GM12878 (cell line): ENCODE measurements around the gene ADD1. TPM values are rescaled to one million over a fixed set of nuclear protein-coding genes. Genes with fewer than 3 reads are reported as not detected.

Experiments
- ATAC-seq: fragments of 200-7000 bp; cut with Tn5 transposase; 3 replicates; pipeline ENCODE4 v1.9.1; 2020; ENCODE audit warnings: mild to moderate bottlenecking, moderate library complexity
- BruUV-seq: library from RNA; stranded (reverse); fragments of 400-500 nt; replicated peaks from 2 replicates; lab custom pipeline; 2021; lab: Mats Ljungman, UMichigan
- CTCF ChIA-PET: fragments of 300-600 bp; sonication (Branson Sonifier 250); formaldehyde crosslinking; extraction: SDS; loops from one replicate; lab custom pipeline; 2021; ENCODE audit warnings: inconsistent platforms; lab: Yijun Ruan, JAX
- POLR2A ChIA-PET: fragments of 350-600 bp; formaldehyde crosslinking; extraction: SDS; loops from one replicate; lab custom pipeline; 2021; ENCODE audit warnings: inconsistent platforms; lab: Charles Lee
- RAD21 ChIA-PET: fragments of 300-600 bp; sonication (Branson Sonifier 250); formaldehyde crosslinking; loops from one replicate; lab custom pipeline; 2023; ENCODE audit warnings: antibody characterized with exemption; ENCODE audit not compliant: unreplicated experiment; lab: Charles Lee
- SMC1A ChIA-PET: fragments of 300-600 bp; sonication (Branson Sonifier 250); formaldehyde crosslinking; loops from one replicate; lab custom pipeline; 2023; ENCODE audit not compliant: unreplicated experiment, uncharacterized antibody; lab: Charles Lee
- DNase-seq: peaks from one replicate; pipeline ENCODE4 v3.0.0-alpha.2; 2011; ENCODE audit warnings: low read depth, low spot score
- FAIRE-seq: peaks from 3 replicates; lab custom pipeline; 2011; peaks lifted over from hg19 to GRCh38; lab: Jason Lieb, UNC
- H2AFZ ChIP-seq: 2 replicates; pipeline ENCODE4 v1.6.0; 2011; ENCODE audit warnings: low read depth, low read length, control low read depth; ENCODE audit not compliant: control insufficient read depth
- H3K27ac ChIP-seq: 2 replicates; pipeline ENCODE4 v1.5.1; 2011; ENCODE audit warnings: control low read depth; ENCODE audit not compliant: control insufficient read depth, insufficient read depth
- H3K27me3 ChIP-seq, 2 experiments: replicated peaks in 1 of 2; 2 replicates each; pipeline versions ENCODE4 v1.6.0 to v1.6.1; 2011; ENCODE audit warnings: low read length in 1 of 2; ENCODE audit not compliant: control insufficient read depth in 2 of 2, insufficient read depth in 2 of 2
- H3K36me3 ChIP-seq, 2 experiments: 2 replicates each; pipeline ENCODE4 v1.5.1; 2011; ENCODE audit warnings: low read length in 1 of 2; ENCODE audit not compliant: control insufficient read depth in 2 of 2, insufficient read depth in 2 of 2
- H3K4me1 ChIP-seq: 2 replicates; pipeline ENCODE4 v1.6.1; 2011; ENCODE audit warnings: mild to moderate bottlenecking, low read length, moderate library complexity, mixed read lengths; ENCODE audit not compliant: control insufficient read depth, insufficient read depth
- H3K4me2 ChIP-seq: 2 replicates; pipeline ENCODE4 v1.6.0; 2011; ENCODE audit warnings: control low read depth; ENCODE audit not compliant: control insufficient read depth, insufficient read depth
- H3K4me3 ChIP-seq: fragments of 200-600 bp; sonication (generic); 2 replicates; pipeline ENCODE4 v1.5.1; 2016
- H3K79me2 ChIP-seq: 2 replicates; pipeline ENCODE4 v1.6.0; 2011; ENCODE audit warnings: low read length; ENCODE audit not compliant: control insufficient read depth, insufficient read depth
- H3K9ac ChIP-seq: 2 replicates; pipeline ENCODE4 v1.8.0; 2011; ENCODE audit warnings: low read length, control low read depth, mixed read lengths; ENCODE audit not compliant: control insufficient read depth, insufficient read depth
- H3K9me3 ChIP-seq: replicated peaks from 3 replicates; pipeline ENCODE4 v1.5.1; 2011; ENCODE audit warnings: mild to moderate bottlenecking, low read length; ENCODE audit not compliant: control insufficient read depth, insufficient read depth
- H4K20me1 ChIP-seq: 2 replicates; pipeline ENCODE4 v1.6.0; 2011; ENCODE audit not compliant: control insufficient read depth, insufficient read depth
- FOXK2 ChIP-seq: fragments of 450-650 bp; IDR thresholded peaks from 2 replicates; pipeline ENCODE4 v1.6.1; 2017; ENCODE audit warnings: mild to moderate bottlenecking, moderate library complexity
- JUND ChIP-seq: IDR thresholded peaks from 2 replicates; pipeline ENCODE4 v1.6.1; 2012; ENCODE audit warnings: low read depth, mild to moderate bottlenecking, low read length, improper control_type of control experiment, moderate library complexity
- KLF5 ChIP-seq: fragments of 450-650 bp; IDR thresholded peaks from 2 replicates; pipeline ENCODE4 v1.6.1; 2014; ENCODE audit warnings: mild to moderate bottlenecking; ENCODE audit not compliant: partially characterized antibody
- NRF1 ChIP-seq: conservative IDR thresholded peaks from 2 replicates; pipeline ENCODE4 v1.6.1; 2011; ENCODE audit warnings: mild to moderate bottlenecking, low read depth, low read length, improper control_type of control experiment
- RELB ChIP-seq: fragments of 450-650 bp; IDR thresholded peaks from 2 replicates; pipeline ENCODE4 v1.6.1; 2017; ENCODE audit warnings: low read depth, mild to moderate bottlenecking, moderate library complexity
- RUNX3 ChIP-seq: IDR thresholded peaks from 2 replicates; pipeline ENCODE4 v1.6.1; 2012; ENCODE audit warnings: low read length, inconsistent platforms
- STAT1 ChIP-seq: fragments of 450-650 bp; conservative IDR thresholded peaks from 2 replicates; pipeline ENCODE4 v1.6.1; 2014; ENCODE audit warnings: antibody characterized with exemption, mild to moderate bottlenecking
- TAF1 ChIP-seq: IDR thresholded peaks from 2 replicates; pipeline ENCODE4 v1.6.1; 2011; ENCODE audit warnings: mild to moderate bottlenecking, low read depth, low read length, borderline replicate concordance
- USF2 ChIP-seq: IDR thresholded peaks from 2 replicates; pipeline ENCODE4 v1.6.1; 2011; ENCODE audit warnings: low read depth, low read length, improper control_type of control experiment, borderline replicate concordance
- ZNF274 ChIP-seq: IDR thresholded peaks from one replicate; pipeline ENCODE4 v1.8.0; 2011; ENCODE audit not compliant: insufficient read length, insufficient read depth
- WGBS: methylation state at CpG from one replicate; pipeline ENCODE4 v1.1.6; 2016; ENCODE audit warnings: low lambda C conversion rate; ENCODE audit not compliant: insufficient replicate concordance, insufficient coverage; ENCODE audit errors: missing lambda C conversion rate; 5-methylcytosine and 5-hydroxymethylcytosine counted together
- in situ Hi-C: fragments of 300-500 bp; cut with MboI; formaldehyde crosslinking; loops from 9 replicates; pipeline ENCODE4 v1.14.3; 2018; ENCODE audit warnings: mixed read lengths
- intact Hi-C: fragments of 100-400 bp; cut with micrococcal nuclease; formaldehyde crosslinking; loops from one replicate; pipeline ENCODE4 v1.14.2; 2022; ENCODE audit not compliant: unreplicated experiment
- polyA plus RNA-seq, 11 experiments: library from polyadenylated mRNA; depleted of rRNA in 4 of 11; unstranded in 6 of 11; stranded (reverse) in 5 of 11; fragments of >200 nt; fragmentation: Nextera tagmentation in 4 of 11; fragmentation: Illumina TruSeq in 1 of 11; extraction: Ambion mirVana in 4 of 11; extraction: Trizol in 1 of 11; gene quantifications; 1 replicate in 1 of 11; 2 replicates in 10 of 11; pipeline versions ENCODE4 v1.2.1 to v1.2.3, GENCODE V29; 2011 to 2016; ENCODE audit warnings: inconsistent platforms in 2 of 11, missing spikeins in 2 of 11, low read depth in 1 of 11
- total RNA-seq, 4 experiments: library from RNA; depleted of rRNA in 3 of 4; stranded (reverse); fragments of >200 nt in 3 of 4; fragmentation: Illumina TruSeq in 1 of 4; extraction: Trizol in 1 of 4; gene quantifications; 2 replicates each; pipeline versions ENCODE4 v1.2.1 to v1.2.3, GENCODE V29; 2013 to 2021

The ADD1 gene
- total and polyA plus RNA-seq, 10 of the 15 experiments (the other 5 are each of a cell fraction or from before 2014, with no cell fraction given), result 21.6 to 182 (median 105) TPM

- H3K79me2 ChIP-seq, result peaks cover 31% of the 10 kb centered on the region
- 75% methylated on average over 6 of the region's 6 CpGs for WGBS
- in situ Hi-C loops, result no loop called here
Measured at GRCh38 chr4:2953496-2953895, 109.9 kb downstream of the ADD1 start.

GRCh38 chr4:2954358-2955185, 110.9 kb downstream of the ADD1 start:
- intact Hi-C loops, result loop anchor here (1.0 kb wide), 1 partner anchor 18 kb away; no protein-coding TSS in a partner anchor
- POLR2A ChIA-PET, result interaction anchor here (1.0 to 1.9 kb wide), 4 partner anchors 17 to 211 kb away, joined by 3 to 20 read pairs (median 6); no protein-coding TSS in a partner anchor
- in situ Hi-C loops, result no loop called here
- DNase-seq (peak; percentile 75), FAIRE-seq (peak; percentile 94), ATAC-seq (peak; percentile 89)
- Histone ChIP-seq H3K4me1 (peaks cover 41% of the 10 kb centered on the region), H3K27me3 (no peaks in the 10 kb centered on the region), H3K79me2 (peaks cover 40% of the 10 kb centered on the region), H4K20me1 (peaks cover 4% of the 10 kb centered on the region), H3K9me3 (no peaks in the 10 kb centered on the region; the same call in 2 of the 3 replicates), H3K4me3 (no peak overlapping the region), H3K9ac (no peak overlapping the region), H3K27ac (peak overlapping the region; percentile 78), H2AFZ (no peak overlapping the region), H3K36me3 (peaks cover 28 to 54% of the 10 kb centered on the region in 2 experiments), H3K4me2 (peak overlapping the region; percentile 34)
- BruUV-seq, result no TSS peak
- 5% methylated on average over 23 of the region's 33 CpGs for WGBS
- SMC1A ChIA-PET, result interaction anchor here (0.7 to 9.4 kb wide), 17 partner anchors 8 to 209 kb away, joined by 3 to 65 read pairs (median 4); no protein-coding TSS in a partner anchor
- RAD21 ChIA-PET, result interaction anchor here (0.7 to 2.4 kb wide), 19 partner anchors 9 to 735 kb away, joined by 3 to 52 read pairs (median 3); partner anchors contain the start of genes GRK4, NOP14 and TNIP2
- CTCF ChIA-PET, result interaction anchor here (0.5 to 3.9 kb wide), 30 partner anchors 8 to 419 kb away, joined by 3 to 62 read pairs (median 4); partner anchors contain the start of genes GRK4, NOP14 and TNIP2
- TF ChIP-seq ZNF274 (no peak), FOXK2 (no peak), TAF1 (no peak), JUND (no peak), RUNX3 (peak; percentile 96), NRF1 (no peak), STAT1 (no peak), USF2 (no peak), RELB (peak; percentile 69)

More at GRCh38 chr4:2953496-2953895, 109.9 kb downstream of the ADD1 start:
- DNase-seq (no peak), FAIRE-seq (no peak), ATAC-seq (no peak)
- H2AFZ ChIP-seq, result no peak overlapping the region
- ChIA-PET CTCF (interaction anchor here (0.5 to 3.9 kb wide), 20 partner anchors 9 to 418 kb away, joined by 3 to 62 read pairs (median 4); partner anchors contain the start of genes GRK4, NOP14 and TNIP2), POLR2A (interaction anchor here (0.6 to 1.9 kb wide), 7 partner anchors 9 to 551 kb away, joined by 3 to 20 read pairs (median 4); no protein-coding TSS in a partner anchor), SMC1A (interaction anchor here (1.0 to 9.4 kb wide), 15 partner anchors 9 to 208 kb away, joined by 3 to 65 read pairs (median 4); no protein-coding TSS in a partner anchor), RAD21 (interaction anchor here (0.6 to 2.4 kb wide), 11 partner anchors 9 to 734 kb away, joined by 3 to 52 read pairs (median 5); partner anchors contain the start of genes GRK4 and NOP14)
- no peaks in the 10 kb centered on the region for H3K27me3 ChIP-seq
- H4K20me1 ChIP-seq, result peaks cover 2% of the 10 kb centered on the region; the same call in 1 of the 2 replicates
- peak overlapping the region; percentile 78 for H3K27ac ChIP-seq
- no TSS peak for BruUV-seq
- intact Hi-C loops, result no loop called here
- H3K9me3 ChIP-seq, result no peaks in the 10 kb centered on the region; the same call in 2 of the 3 replicates
- H3K4me3 ChIP-seq, result no peak overlapping the region
- no peak overlapping the region for H3K9ac ChIP-seq
- no peak for TF ChIP-seq KLF5
- H3K36me3 ChIP-seq, result peaks cover 34 to 56% of the 10 kb centered on the region in 2 experiments
- H3K4me2 ChIP-seq, result no peak overlapping the region
- H3K4me1 ChIP-seq, result peaks cover 32% of the 10 kb centered on the region
